KOPT-K1 (cell line): Measurements from ENCODE around the gene CD44.
"Not testable (repeated sequence)": the region's sequence is repeated elsewhere in the genome, so short reads cannot be mapped to it uniquely, and the experiment has no call there.

Experiments
- H3K27ac ChIP-seq: fragments of 200-600 bp; sonication (generic); 2 replicates; pipeline ENCODE4 v1.5.1; 2016; ENCODE audit warnings: antibody characterized with exemption, mild to moderate bottlenecking, low read depth, low read length; ENCODE audit not compliant: poor library complexity, severe bottlenecking
- H3K36me3 ChIP-seq: fragments of 200-600 bp; sonication (generic); 2 replicates; pipeline ENCODE4 v1.5.1; 2017; ENCODE audit warnings: antibody characterized with exemption, mild to moderate bottlenecking, low read length, moderate library complexity; ENCODE audit not compliant: insufficient read depth
- H3K9me3 ChIP-seq: fragments of 200-600 bp; sonication (generic); 2 replicates; pipeline ENCODE4 v1.5.1; 2017; ENCODE audit warnings: antibody characterized with exemption, low read length, mild to moderate bottlenecking; ENCODE audit not compliant: insufficient read depth, poor library complexity, severe bottlenecking

The CD44 gene

DNA sequence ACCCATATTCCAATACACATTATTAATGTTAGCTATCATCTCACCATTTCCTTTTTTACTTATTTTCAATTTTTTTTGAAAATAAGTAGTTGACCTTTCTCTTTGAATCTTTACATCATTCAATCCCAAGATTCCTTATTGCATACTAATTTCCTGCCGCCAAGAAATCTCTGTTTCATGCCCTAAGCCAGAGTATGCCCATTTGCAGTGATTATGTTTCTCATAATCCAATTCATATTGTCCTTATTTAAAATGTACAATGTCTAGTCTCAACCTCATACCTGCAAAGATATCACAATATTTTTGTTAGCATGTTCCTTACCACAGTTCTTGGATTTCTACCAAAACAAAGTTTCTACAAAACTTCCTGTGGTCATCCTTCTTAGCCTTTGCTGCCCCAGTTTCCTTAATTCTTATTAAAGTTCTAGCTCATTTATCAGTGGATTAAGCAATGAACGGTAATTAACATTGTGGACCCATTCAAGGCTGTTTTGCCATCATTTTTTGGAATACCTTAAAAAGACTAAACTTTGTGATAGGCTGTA lies 75.3 kb downstream of the CD44 start:
- no peak overlapping the region for H3K27ac ChIP-seq
- no peaks in the 10 kb centered on the region for H3K36me3 ChIP-seq
- H3K9me3 ChIP-seq = peaks cover 4% of the 10 kb centered on the region

DNA sequence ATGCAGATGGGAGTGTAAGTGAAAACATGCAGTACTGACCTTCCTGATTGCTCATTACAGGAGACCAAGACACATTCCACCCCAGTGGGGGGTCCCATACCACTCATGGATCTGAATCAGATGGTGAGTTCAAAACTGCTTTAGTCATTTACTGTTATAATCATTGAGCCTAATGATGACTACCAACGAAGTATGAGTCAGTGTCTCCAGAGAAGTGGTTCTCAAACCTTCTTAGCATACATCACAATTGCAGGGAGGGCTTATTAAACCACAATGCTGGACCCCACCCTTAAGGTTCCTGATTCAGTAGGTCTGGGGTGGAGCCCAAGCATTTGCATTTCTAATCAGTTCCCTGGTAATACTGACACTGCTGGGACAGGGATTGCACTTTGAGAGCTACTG lies 75.8 kb downstream of the CD44 start:
- H3K36me3 ChIP-seq = no peaks in the 10 kb centered on the region
- H3K27ac ChIP-seq = no peak overlapping the region
- peaks cover 2% of the 10 kb centered on the region for H3K9me3 ChIP-seq

DNA sequence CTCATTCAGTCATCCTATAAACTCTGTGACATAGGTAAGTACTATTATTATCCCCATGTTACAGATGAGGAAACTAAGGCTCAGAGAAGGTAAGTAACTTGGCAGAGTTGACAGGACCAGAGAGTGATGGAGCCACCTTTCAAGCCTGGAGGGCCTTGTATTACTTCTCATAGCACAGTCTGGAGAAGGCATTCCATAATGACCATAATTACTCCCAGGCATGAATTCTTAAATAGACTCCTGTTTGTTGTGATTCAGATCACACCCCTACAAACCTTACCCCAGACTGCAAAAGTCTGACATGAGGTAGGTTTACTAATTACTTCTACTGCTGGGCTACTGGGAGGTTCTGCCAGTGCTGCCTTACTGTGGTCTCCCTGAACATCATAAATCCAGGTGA lies 77.0 kb downstream of the CD44 start:
- Histone ChIP-seq H3K27ac (no peak overlapping the region), H3K36me3 (no peaks in the 10 kb centered on the region), H3K9me3 (no peaks in the 10 kb centered on the region)

DNA sequence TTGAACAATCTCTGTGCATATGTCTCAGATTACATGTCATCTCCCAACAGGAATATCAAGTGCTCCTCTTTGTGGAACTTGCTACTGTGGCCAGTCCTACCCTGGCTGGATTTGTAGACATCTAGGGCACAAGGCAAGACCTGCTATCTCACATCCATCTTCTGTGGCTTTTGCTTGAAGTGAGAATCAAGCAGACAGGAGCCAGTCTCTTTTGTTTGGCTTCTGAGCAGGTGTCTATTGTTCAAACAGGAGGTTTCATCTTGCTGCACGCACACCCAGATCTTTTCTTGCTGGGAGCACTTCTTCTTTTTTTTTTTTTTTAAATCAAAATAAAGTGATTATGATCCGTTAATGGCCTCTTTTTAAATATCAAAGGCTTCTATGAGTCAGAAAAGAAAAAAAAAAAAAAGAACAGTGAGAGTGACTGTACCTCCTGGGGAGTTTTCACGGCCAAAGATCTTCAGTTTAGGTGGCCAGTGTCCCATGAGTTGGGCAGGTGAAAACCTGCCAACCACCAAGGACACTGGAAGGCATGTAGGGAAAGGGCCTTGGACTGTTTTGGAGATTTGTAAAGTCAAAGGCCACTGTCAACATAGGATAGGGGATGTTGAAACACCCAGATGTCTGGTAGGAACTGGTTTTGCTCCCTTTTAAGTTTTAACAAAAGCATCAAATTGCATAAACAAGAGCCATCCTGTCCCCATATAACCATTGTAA lies 78.1 kb downstream of the CD44 start:
- no peaks in the 10 kb centered on the region for H3K36me3 ChIP-seq
- no peaks in the 10 kb centered on the region for H3K9me3 ChIP-seq
- peak overlapping the region; percentile 63 for H3K27ac ChIP-seq

DNA sequence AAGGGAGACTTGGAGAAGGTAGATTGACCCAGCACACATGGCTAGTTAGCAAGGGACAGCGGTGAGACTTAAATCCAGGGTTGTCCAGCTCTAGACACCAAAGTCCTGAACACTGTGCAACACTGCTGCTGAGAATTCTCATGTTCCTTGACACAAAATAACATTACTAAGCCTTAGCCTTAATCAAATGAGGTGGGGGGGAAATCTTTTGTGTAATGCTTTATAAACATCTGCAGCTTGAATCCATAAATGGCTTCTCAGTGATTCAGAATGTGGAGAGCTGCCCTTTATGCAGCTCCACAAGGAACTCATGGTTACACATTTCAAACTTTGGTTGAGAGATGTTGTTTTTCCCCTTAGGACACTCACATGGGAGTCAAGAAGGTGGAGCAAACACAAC lies 80.0 kb downstream of the CD44 start:
- Histone ChIP-seq H3K36me3 (no peaks in the 10 kb centered on the region), H3K9me3 (no peaks in the 10 kb centered on the region), H3K27ac (no peak overlapping the region)

DNA sequence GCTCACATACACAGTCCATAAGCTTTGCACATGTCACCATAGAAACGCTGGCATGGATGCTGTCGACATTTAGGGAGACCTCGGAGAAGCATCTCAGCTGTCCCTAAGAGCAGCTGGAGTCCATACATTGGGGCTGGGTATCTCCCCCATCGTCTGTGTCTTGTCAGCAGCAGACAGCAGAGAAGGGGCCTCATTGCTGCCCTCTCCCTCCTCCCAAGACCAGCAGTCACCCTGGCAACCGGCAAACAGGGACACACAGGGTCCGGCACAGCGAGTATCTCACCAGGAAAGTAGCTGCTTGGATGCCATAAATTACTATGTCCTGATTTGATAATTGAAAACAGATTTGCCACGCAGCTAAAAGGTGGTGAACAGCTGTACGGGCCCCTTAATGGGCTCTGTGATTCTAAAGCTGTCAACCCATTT lies 84.4 kb downstream of the CD44 start:
- H3K27ac ChIP-seq = no peak overlapping the region
- no peaks in the 10 kb centered on the region for H3K36me3 ChIP-seq
- no peaks in the 10 kb centered on the region for H3K9me3 ChIP-seq

DNA sequence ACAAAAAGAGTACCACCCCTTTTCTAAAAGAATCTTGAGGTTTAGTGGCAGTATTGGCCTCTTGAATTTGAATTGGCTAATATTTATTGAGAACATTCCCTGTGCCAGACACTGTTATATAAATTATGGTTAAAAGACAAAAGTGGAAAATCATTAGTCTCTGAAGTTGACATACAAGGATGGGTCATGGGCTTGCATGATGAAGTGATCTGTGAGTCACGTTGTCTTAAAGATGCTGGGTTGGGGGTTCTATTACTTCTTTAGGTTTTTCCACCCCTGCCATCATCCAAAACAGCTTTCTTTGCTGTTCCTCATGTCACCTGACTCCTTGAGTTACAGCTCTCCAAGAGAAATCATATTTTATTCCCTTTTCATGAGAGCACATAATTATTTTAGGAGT lies 85.0 kb downstream of the CD44 start:
- no peaks in the 10 kb centered on the region for H3K36me3 ChIP-seq
- no peak overlapping the region for H3K27ac ChIP-seq
- no peaks in the 10 kb centered on the region for H3K9me3 ChIP-seq

DNA sequence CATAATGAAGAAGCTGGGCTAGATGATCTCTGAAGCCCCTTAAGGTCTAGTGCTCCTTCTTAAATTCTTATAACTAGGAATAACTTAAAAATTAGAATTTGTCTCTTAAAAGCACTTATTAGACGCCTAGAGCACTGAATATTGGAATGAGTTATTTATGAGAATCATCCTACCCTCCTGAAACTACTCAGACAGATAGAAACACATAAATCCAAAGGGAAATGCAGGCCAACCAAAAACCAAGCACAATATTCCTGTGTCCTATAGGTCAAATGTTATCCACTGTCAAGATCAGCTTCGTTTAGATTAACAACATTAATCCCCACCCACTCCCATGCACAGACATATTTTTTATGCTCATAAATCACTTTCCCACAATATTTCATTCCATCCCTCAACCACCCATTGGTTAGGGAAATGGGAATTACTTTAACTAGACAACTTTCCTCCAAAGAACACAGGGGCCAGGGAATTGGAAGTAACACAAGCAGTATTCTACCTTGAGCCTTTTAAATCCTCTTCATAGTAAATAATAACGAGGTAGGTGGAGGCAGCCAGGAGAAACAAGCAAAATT lies 87.1 kb downstream of the CD44 start:
- no peaks in the 10 kb centered on the region for H3K9me3 ChIP-seq
- H3K36me3 ChIP-seq = no peaks in the 10 kb centered on the region
- H3K27ac ChIP-seq = no peak overlapping the region

DNA sequence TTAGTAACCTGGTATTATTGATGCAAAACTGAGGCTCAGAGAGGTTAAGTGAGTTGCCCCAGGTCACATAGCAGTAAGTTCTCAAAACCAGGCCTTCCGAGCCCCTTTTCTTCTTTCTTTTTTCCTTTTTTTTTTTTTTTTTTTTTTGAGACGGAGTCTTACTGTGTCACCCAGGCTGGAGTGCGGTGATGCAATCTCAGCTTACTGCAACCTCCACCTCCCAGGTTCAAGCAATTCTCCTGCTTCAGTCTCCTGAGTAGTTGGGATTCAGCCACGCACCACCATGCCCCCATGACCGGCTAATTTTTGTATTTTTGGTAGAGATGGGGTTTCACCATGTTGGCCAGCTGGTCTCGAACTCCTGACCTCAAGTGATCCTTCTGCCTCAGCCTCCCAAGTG lies 87.8 kb downstream of the CD44 start:
- not testable (repeated sequence) for H3K27ac ChIP-seq, H3K36me3 ChIP-seq, H3K9me3 ChIP-seq

DNA sequence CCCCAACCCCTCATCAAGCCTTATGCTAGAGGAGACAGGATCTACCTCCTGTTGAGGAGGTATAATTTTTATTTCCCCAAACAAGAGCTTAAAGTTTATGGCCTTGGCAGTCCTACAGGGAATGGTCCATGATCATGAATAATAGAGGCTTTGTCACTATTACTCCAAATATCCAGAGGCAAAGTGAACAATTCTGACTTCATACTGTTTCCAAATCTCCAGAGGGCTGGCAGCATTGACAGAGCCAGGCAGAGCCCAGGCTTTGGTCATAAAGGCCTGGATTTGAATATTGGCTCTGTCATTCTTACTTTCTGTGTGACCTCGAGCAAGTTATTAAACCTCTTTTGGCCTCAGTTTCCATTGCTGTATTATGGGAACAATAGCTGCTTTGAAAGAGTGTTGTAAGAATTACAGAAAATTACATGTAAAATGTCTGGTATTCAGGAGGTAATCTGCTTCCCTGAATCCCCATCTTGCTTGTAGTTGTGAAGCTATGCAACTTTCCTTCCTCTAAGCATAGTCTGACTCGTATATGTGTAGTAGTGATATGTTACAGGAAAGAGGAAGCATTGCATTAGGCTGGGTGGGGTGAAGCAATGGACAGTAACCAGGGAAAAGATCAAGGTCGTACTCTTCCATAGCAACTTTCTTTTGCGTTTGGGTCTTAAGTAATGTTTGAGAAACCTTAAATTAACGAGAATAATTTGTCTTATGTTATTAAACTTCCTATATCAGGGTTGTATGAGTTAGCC lies 88.8 kb downstream of the CD44 start:
- no peak overlapping the region for H3K27ac ChIP-seq
- no peaks in the 10 kb centered on the region for H3K36me3 ChIP-seq
- no peaks in the 10 kb centered on the region for H3K9me3 ChIP-seq

DNA sequence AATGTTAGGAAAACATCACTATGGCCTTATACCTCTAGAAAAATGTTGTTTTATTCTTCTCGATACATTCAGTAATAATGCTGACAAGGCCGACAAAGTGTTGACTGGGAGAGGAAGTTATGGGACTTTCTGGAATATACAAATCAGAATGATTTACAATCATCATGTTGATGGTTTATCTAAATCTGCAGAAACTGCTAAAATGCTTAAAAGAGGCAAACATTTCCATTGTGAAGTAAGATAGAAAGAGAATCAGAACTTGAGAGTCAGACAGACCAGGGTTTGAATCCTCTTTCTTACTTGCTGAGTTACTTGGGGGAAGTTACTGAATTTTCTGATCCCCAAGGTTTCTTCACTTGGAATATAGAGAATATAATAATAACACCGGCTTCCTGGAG lies 89.4 kb downstream of the CD44 start:
- no peaks in the 10 kb centered on the region for H3K36me3 ChIP-seq
- peaks cover under 1% of the 10 kb centered on the region for H3K9me3 ChIP-seq
- no peak overlapping the region for H3K27ac ChIP-seq

DNA sequence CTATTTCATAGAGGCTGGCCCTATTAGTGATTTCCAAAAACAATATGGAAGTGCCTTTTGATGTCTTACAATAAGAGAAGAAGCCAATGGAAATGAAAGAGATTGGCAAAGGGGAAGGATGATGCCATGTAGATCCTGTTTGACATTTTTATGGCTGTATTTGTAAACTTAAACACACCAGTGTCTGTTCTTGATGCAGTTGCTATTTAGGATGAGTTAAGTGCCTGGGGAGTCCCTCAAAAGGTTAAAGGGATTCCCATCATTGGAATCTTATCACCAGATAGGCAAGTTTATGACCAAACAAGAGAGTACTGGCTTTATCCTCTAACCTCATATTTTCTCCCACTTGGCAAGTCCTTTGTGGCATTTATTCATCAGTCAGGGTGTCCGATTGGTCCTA lies 91.4 kb downstream of the CD44 start:
- Histone ChIP-seq H3K36me3 (no peaks in the 10 kb centered on the region), H3K9me3 (peaks cover 8% of the 10 kb centered on the region), H3K27ac (no peak overlapping the region)

DNA sequence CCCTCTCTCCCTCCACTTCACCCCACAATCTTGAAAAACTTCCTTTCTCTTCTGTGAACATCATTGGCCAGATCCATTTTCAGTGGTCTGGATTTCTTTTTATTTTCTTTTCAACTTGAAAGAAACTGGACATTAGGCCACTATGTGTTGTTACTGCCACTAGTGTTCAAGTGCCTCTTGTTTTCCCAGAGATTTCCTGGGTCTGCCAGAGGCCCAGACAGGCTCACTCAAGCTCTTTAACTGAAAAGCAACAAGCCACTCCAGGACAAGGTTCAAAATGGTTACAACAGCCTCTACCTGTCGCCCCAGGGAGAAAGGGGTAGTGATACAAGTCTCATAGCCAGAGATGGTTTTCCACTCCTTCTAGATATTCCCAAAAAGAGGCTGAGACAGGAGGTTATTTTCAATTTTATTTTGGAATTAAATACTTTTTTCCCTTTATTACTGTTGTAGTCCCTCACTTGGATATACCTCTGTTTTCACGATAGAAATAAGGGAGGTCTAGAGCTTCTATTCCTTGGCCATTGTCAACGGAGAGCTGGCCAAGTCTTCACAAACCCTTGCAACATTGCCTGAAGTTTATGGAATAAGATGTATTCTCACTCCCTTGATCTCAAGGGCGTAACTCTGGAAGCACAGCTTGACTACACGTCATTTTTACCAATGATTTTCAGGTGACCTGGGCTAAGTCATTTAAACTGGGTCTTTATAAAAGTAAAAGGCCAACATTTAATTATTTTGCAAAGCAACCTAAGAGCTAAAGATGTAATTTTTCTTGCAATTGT lies 92.3 kb downstream of the CD44 start:
- no peak overlapping the region for H3K27ac ChIP-seq
- H3K36me3 ChIP-seq = no peaks in the 10 kb centered on the region
- H3K9me3 ChIP-seq = peaks cover 8% of the 10 kb centered on the region

DNA sequence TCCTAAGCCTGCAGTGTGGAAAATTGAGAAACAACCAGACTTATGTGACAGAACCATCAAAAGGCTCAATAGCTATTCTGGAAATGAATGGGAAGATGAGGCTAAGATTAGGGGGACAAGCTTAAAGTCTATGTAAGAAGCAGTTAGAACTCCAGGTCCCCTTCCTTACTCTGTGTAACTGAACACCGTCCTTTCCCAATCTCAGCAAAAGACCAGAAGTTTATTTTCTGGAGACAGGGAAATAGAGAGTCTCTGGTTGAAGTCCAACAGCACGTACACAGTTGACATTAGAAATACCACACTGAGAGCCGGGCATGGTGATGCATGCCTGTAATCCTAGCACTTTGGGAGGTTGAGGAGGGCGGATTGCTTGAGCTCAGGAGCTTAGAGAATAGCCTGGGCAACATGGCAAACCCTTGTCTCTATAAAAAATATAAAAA lies 93.9 kb downstream of the CD44 start:
- H3K36me3 ChIP-seq = no peaks in the 10 kb centered on the region
- peaks cover 8% of the 10 kb centered on the region for H3K9me3 ChIP-seq
- no peak overlapping the region for H3K27ac ChIP-seq

DNA sequence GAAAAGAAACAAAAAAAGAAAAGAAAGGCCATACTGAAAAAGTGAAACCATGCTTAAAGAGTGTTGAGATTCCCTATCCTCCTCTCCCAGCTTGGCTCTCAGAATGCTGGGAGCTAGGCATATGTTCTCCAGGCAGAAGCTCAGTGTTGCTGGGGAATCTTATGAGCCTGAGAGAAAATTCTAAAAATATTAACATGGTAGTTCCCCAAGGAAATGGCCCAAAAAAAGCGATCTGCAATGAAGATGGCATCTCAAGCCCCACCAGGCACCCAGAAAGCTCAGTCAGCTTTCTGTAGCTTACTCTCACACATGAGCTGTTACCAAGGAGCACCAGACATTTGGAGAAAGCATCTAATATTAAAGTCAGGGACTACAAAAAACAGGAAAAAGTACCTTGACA lies 94.5 kb downstream of the CD44 start:
- Histone ChIP-seq H3K36me3 (no peaks in the 10 kb centered on the region), H3K27ac (no peak overlapping the region), H3K9me3 (peaks cover 8% of the 10 kb centered on the region)
